Fibroblast of lung (primary cell): Measurements from ENCODE around the gene NELFB. TPM values are rescaled to one million over a fixed set of nuclear protein-coding genes. Genes with fewer than 3 reads are reported as not detected.

Source experiments
- DNase-seq, 2 donors: peaks; one replicate each; pipeline versions ENCODE4 v3.0.0 to v3.0.0-alpha.2; 2010; ENCODE audit warnings: low read depth in 2 of 2
- H2AFZ ChIP-seq: 2 replicates; pipeline ENCODE4 v1.5.1; 2012; ENCODE audit warnings: low read length, control low read depth, inconsistent platforms
- H3K27ac ChIP-seq: 2 replicates; pipeline ENCODE4 v1.5.1; 2011; ENCODE audit warnings: low read length, control low read depth; ENCODE audit not compliant: insufficient read depth
- H3K27me3 ChIP-seq: 2 replicates; pipeline ENCODE4 v1.5.1; 2011; ENCODE audit warnings: mild to moderate bottlenecking, low read length; ENCODE audit not compliant: control insufficient read depth, insufficient read depth
- H3K36me3 ChIP-seq: 2 replicates; pipeline ENCODE4 v1.5.1; 2011; ENCODE audit warnings: low read length; ENCODE audit not compliant: control insufficient read depth, insufficient read depth
- H3K4me1 ChIP-seq: 2 replicates; pipeline ENCODE4 v1.5.1; 2011; ENCODE audit warnings: low read length; ENCODE audit not compliant: control insufficient read depth, insufficient read depth; ENCODE audit errors: extremely low read depth
- H3K4me2 ChIP-seq: 2 replicates; pipeline ENCODE4 v1.5.1; 2011; ENCODE audit warnings: low read length, control low read depth; ENCODE audit not compliant: insufficient read depth; ENCODE audit errors: extremely low read depth
- H3K4me3 ChIP-seq, 4 experiments: fragments of 200-600 bp in 1 of 4; sonication (generic) in 1 of 4; replicated peaks in 1 of 4; 2 replicates each; pipeline ENCODE4 v1.5.1; 2011 to 2016; ENCODE audit warnings: low read length in 4 of 4, low read depth in 3 of 4, mild to moderate bottlenecking in 3 of 4, control low read depth in 2 of 4, inconsistent platforms in 1 of 4, mixed read lengths in 1 of 4; ENCODE audit not compliant: insufficient read depth in 1 of 4; ENCODE audit errors: control extremely low read depth in 1 of 4
- H3K79me2 ChIP-seq: 2 replicates; pipeline ENCODE4 v1.5.1; 2012; ENCODE audit warnings: mild to moderate bottlenecking, low read length, inconsistent platforms; ENCODE audit not compliant: control insufficient read depth, insufficient read depth
- H3K9ac ChIP-seq: 2 replicates; pipeline ENCODE4 v1.5.1; 2011; ENCODE audit warnings: mild to moderate bottlenecking, low read length, control low read depth; ENCODE audit not compliant: insufficient read depth
- H3K9me3 ChIP-seq: 2 replicates; pipeline ENCODE4 v1.5.1; 2012; ENCODE audit warnings: low read depth, low read length; ENCODE audit not compliant: control insufficient read depth, insufficient read depth
- H4K20me1 ChIP-seq: 2 replicates; pipeline ENCODE4 v1.5.1; 2011; ENCODE audit warnings: low read length; ENCODE audit not compliant: control insufficient read depth, insufficient read depth; ENCODE audit errors: extremely low read depth
- CTCF ChIP-seq, 2 donors: IDR thresholded peaks in 1 of 2; conservative IDR thresholded peaks in 1 of 2; 1 replicate in 1 of 2; 2 replicates in 1 of 2; pipeline ENCODE4 v1.5.1; 2011 to 2012; ENCODE audit warnings: low read length in 2 of 2, control low read depth in 1 of 2, inconsistent platforms in 1 of 2, low read depth in 1 of 2, mild to moderate bottlenecking in 1 of 2
- EZH2 ChIP-seq: IDR thresholded peaks from 2 replicates; pipeline ENCODE4 v1.5.1; 2012; ENCODE audit warnings: low read length, control low read depth, mild to moderate bottlenecking; ENCODE audit errors: missing control alignments
- polyA minus RNA-seq: library from RNA; depleted of rRNA, polyadenylated mRNA; stranded (reverse); fragments of >200 nt; gene quantifications from 2 replicates; pipeline ENCODE4 v1.2.3, GENCODE V29; 2011; ENCODE audit warnings: low replicate concordance
- polyA plus RNA-seq, 2 donors: library from polyadenylated mRNA; depleted of rRNA in 1 of 2; stranded (reverse) in 1 of 2; unstranded in 1 of 2; fragments of >200 nt; gene quantifications; 2 replicates each; pipeline ENCODE4 v1.2.1, GENCODE V29; 2011 to 2012; ENCODE audit warnings: missing spikeins in 1 of 2
- total RNA-seq: library from RNA; depleted of rRNA; stranded (reverse); fragments of >200 nt; gene quantifications from 2 replicates; pipeline ENCODE4 v1.2.1, GENCODE V29; 2014

Gene NELFB
- total RNA-seq (40.6 and 50.0 TPM in 2 replicates), polyA plus RNA-seq (23.5 and 32.7 TPM in 2 replicates), polyA minus RNA-seq (19.7 and 34.2 TPM in 2 replicates)
- polyA plus RNA-seq (2012) = 37.9 and 59.3 TPM in 2 replicates

GRCh38 chr9:137254624-137255447, at the start of gene NELFB:
NELFB (plus strand) TSS chr9:137255327.
- peak within 1 kb of the TSS; percentile 85 for H2AFZ ChIP-seq
- TF ChIP-seq CTCF (conservative IDR thresholded peaks at IDR 0.05 in 1 of 2, IDR thresholded peaks at IDR 0.05 in 1 of 2; ENCODE audit: low read depth in 1 of 2, low read length in 2 of 2) (no peak), EZH2 (no peak)
- DNase-seq = peak; percentile 77 to 83
- H4K20me1 ChIP-seq = no peaks in the 10 kb centered on the region
- H3K36me3 ChIP-seq = peaks cover 10% of the 10 kb centered on the region
- peaks cover 10% of the 10 kb centered on the region for H3K4me1 ChIP-seq
- H3K4me3 ChIP-seq = peak within 1 kb of the TSS; percentile 72 to 96 (median 90)
- H3K9ac ChIP-seq = peak within 1 kb of the TSS; percentile 65
- H3K27ac ChIP-seq = peak within 1 kb of the TSS; percentile 39
- no peaks in the 10 kb centered on the region for H3K27me3 ChIP-seq
- no peaks in the 10 kb centered on the region for H3K9me3 ChIP-seq
- peaks cover 21% of the 10 kb centered on the region for H3K79me2 ChIP-seq
- H3K4me2 ChIP-seq = peak within 1 kb of the TSS; percentile 97

- no peaks in the 10 kb centered on the region for H4K20me1 ChIP-seq
- DNase-seq = no peak
- no peaks in the 10 kb centered on the region for H3K27me3 ChIP-seq
- H3K9ac ChIP-seq = peak overlapping the region; percentile 93
- H3K9me3 ChIP-seq = no peaks in the 10 kb centered on the region
- peak overlapping the region; percentile 94 for H3K4me2 ChIP-seq
- H2AFZ ChIP-seq = no peak overlapping the region
- TF ChIP-seq CTCF (conservative IDR thresholded peaks at IDR 0.05 in 1 of 2, IDR thresholded peaks at IDR 0.05 in 1 of 2; ENCODE audit: low read depth in 1 of 2, low read length in 2 of 2) (no peak), EZH2 (no peak)
- H3K27ac ChIP-seq = no peak overlapping the region
- peak overlapping the region; percentile 92 to 99 (median 97) for H3K4me3 ChIP-seq
- no peaks in the 10 kb centered on the region for H3K36me3 ChIP-seq
- H3K4me1 ChIP-seq = peaks cover 14% of the 10 kb centered on the region
- peaks cover 46% of the 10 kb centered on the region for H3K79me2 ChIP-seq
Measured at GRCh38 chr9:137206602-137207001, 48.5 kb upstream of the NELFB start.

GRCh38 chr9:137211532-137211931, 43.6 kb upstream of the NELFB start:
- Histone ChIP-seq H3K4me1 (peaks cover under 1% of the 10 kb centered on the region), H3K4me2 (no peak overlapping the region), H4K20me1 (no peaks in the 10 kb centered on the region), H3K9ac (no peak overlapping the region), H3K36me3 (peaks cover 14% of the 10 kb centered on the region), H3K79me2 (peaks cover 11% of the 10 kb centered on the region), H3K9me3 (no peaks in the 10 kb centered on the region), H3K4me3 (no peak overlapping the region), H3K27me3 (no peaks in the 10 kb centered on the region), H2AFZ (no peak overlapping the region), H3K27ac (no peak overlapping the region)
- TF ChIP-seq EZH2 (no peak), CTCF (conservative IDR thresholded peaks at IDR 0.05 in 1 of 2, IDR thresholded peaks at IDR 0.05 in 1 of 2; ENCODE audit: low read depth in 1 of 2, low read length in 2 of 2) (no peak)
- no peak for DNase-seq
